Liver (tissue), 9 donors: ENCODE measurements around the gene PRPF19. TPM values are rescaled to one million over a fixed set of nuclear protein-coding genes. Genes with fewer than 3 reads are reported as not detected.

Experiments used
- DNase-seq: peaks from one replicate; pipeline ENCODE4 v3.0.0-alpha.2; 2017; ENCODE audit warnings: low spot score
- H3K27ac ChIP-seq, 2 donors: one replicate each; pipeline ENCODE4 v1.7.0; 2013; ENCODE audit warnings: inconsistent platforms in 2 of 2, low read length in 2 of 2, control low read depth in 1 of 2, low read depth in 1 of 2, mild to moderate bottlenecking in 1 of 2
- H3K27me3 ChIP-seq, 4 donors: one replicate each; pipeline versions ENCODE4 v1.6.1 to v1.7.0; 2013; ENCODE audit warnings: low read length in 3 of 4, inconsistent platforms in 1 of 4, mild to moderate bottlenecking in 1 of 4, moderate library complexity in 1 of 4; ENCODE audit not compliant: control insufficient read depth in 4 of 4, insufficient read depth in 4 of 4
- H3K36me3 ChIP-seq, 4 donors: one replicate each; pipeline versions ENCODE4 v1.6.1 to v1.7.0; 2013; ENCODE audit warnings: low read length in 3 of 4, mild to moderate bottlenecking in 3 of 4, low read depth in 1 of 4, moderate library complexity in 1 of 4; ENCODE audit not compliant: control insufficient read depth in 4 of 4, insufficient read depth in 3 of 4
- H3K4me1 ChIP-seq, 4 donors: one replicate each; pipeline versions ENCODE4 v1.6.1 to v1.7.0; 2013; ENCODE audit warnings: low read length in 3 of 4, mild to moderate bottlenecking in 3 of 4, moderate library complexity in 1 of 4; ENCODE audit not compliant: control insufficient read depth in 4 of 4, insufficient read depth in 4 of 4
- H3K4me3 ChIP-seq, 3 donors: one replicate each; pipeline versions ENCODE4 v1.6.1 to v1.7.0; 2013; ENCODE audit warnings: low read length in 3 of 3, control low read depth in 1 of 3, low read depth in 1 of 3, mild to moderate bottlenecking in 1 of 3
- H3K9ac ChIP-seq, 2 donors: one replicate each; pipeline ENCODE4 v1.7.0; 2013; ENCODE audit warnings: low read length in 2 of 2, mild to moderate bottlenecking in 2 of 2, moderate library complexity in 2 of 2, control low read depth in 1 of 2, low read depth in 1 of 2
- H3K9me3 ChIP-seq, 4 donors: one replicate each; pipeline versions ENCODE4 v1.6.1 to v1.7.0; 2013; ENCODE audit warnings: low read length in 3 of 4; ENCODE audit not compliant: control insufficient read depth in 4 of 4
- EGR1 ChIP-seq, 2 donors: IDR thresholded peaks; 2 replicates each; pipeline ENCODE4 v1.6.1; 2016 to 2018; ENCODE audit warnings: antibody characterized with exemption in 2 of 2, low read depth in 2 of 2
- FOXA1 ChIP-seq: IDR thresholded peaks from 2 replicates; pipeline ENCODE4 v1.6.1; 2016; ENCODE audit warnings: antibody characterized with exemption
- FOXA2 ChIP-seq: IDR thresholded peaks from 2 replicates; pipeline ENCODE4 v1.6.1; 2016; ENCODE audit warnings: antibody characterized with exemption
- GABPA ChIP-seq, 2 donors: IDR thresholded peaks in 1 of 2; conservative IDR thresholded peaks in 1 of 2; 2 replicates each; pipeline ENCODE4 v1.6.1; 2016; ENCODE audit warnings: antibody characterized with exemption in 2 of 2, mild to moderate bottlenecking in 1 of 2, moderate library complexity in 1 of 2
- HNF4G ChIP-seq: IDR thresholded peaks from 2 replicates; pipeline ENCODE4 v1.6.1; 2016; ENCODE audit warnings: antibody characterized with exemption
- MAX ChIP-seq: IDR thresholded peaks from 2 replicates; pipeline ENCODE4 v1.6.1; 2016; ENCODE audit warnings: antibody characterized with exemption
- RAD21 ChIP-seq, 2 donors: IDR thresholded peaks; 2 replicates each; pipeline ENCODE4 v1.6.1; 2016; ENCODE audit warnings: antibody characterized with exemption in 2 of 2, mild to moderate bottlenecking in 2 of 2
- REST ChIP-seq: IDR thresholded peaks from 2 replicates; pipeline ENCODE4 v1.6.1; 2016; ENCODE audit warnings: antibody characterized with exemption, mild to moderate bottlenecking
- RXRA ChIP-seq, 2 donors: IDR thresholded peaks; 2 replicates each; pipeline ENCODE4 v1.6.1; 2017 to 2018; ENCODE audit warnings: antibody characterized with exemption in 2 of 2, mild to moderate bottlenecking in 1 of 2
- YY1 ChIP-seq: IDR thresholded peaks from 2 replicates; pipeline ENCODE4 v1.6.1; 2016; ENCODE audit warnings: antibody characterized with exemption, mild to moderate bottlenecking
- WGBS: extraction: QIAGEN DNeasy Blood & Tissue Kit; methylation state at CpG from one replicate; pipeline ENCODE4 v1.1.7; 2013; 5-methylcytosine and 5-hydroxymethylcytosine counted together
- polyA plus RNA-seq, 2 donors: library from polyadenylated mRNA; stranded (reverse) in 1 of 2; unstranded in 1 of 2; fragments of 200-250 nt in 1 of 2; fragments of >200 nt in 1 of 2; fragmentation: Nextera tagmentation in 1 of 2; extraction: Ambion mirVana in 1 of 2; gene quantifications; one replicate each; pipeline versions ENCODE4 v1.2.1 to v1.2.3, GENCODE V29; 2013 to 2015
- total RNA-seq, 2 donors: library from RNA; depleted of rRNA; stranded (reverse); fragments of >200 nt; gene quantifications; one replicate each; pipeline ENCODE4 v1.2.3, GENCODE V29; 2014
- TF ChIP-seq, protein P1 (sequence below): IDR thresholded peaks from 2 replicates; pipeline ENCODE4 v1.6.1; 2016; ENCODE audit warnings: antibody characterized with exemption
- TF ChIP-seq, protein P2 (sequence below): IDR thresholded peaks from 2 replicates; pipeline ENCODE4 v1.6.1; 2016; ENCODE audit warnings: antibody characterized with exemption
- donor health status: healthy.
- donor health status: healthy.
- donor health status: healthy.
- donor health status: healthy.
- donor health status: healthy.

The PRPF19 gene
- total and polyA plus RNA-seq, 4 donors: 25.4 to 57.1 (median 40.4) TPM

GRCh38 chr11:60870733-60871377 lies 35.5 kb downstream of the PRPF19 start:
- no peak overlapping the region for H3K9ac ChIP-seq
- no peak overlapping the region for H3K4me3 ChIP-seq
- no peak for DNase-seq
- no peaks in the 10 kb centered on the region for H3K27me3 ChIP-seq
- no peak for TF ChIP-seq YY1
- TF ChIP-seq RXRA (IDR thresholded peaks at IDR 0.05): no peak
- TF ChIP-seq GABPA (IDR thresholded peaks at IDR 0.05 in 1 of 2, conservative IDR thresholded peaks at IDR 0.05 in 1 of 2): no peak
- TF ChIP-seq RAD21 (IDR thresholded peaks at IDR 0.05): no peak
- TF ChIP-seq, protein P1, sequence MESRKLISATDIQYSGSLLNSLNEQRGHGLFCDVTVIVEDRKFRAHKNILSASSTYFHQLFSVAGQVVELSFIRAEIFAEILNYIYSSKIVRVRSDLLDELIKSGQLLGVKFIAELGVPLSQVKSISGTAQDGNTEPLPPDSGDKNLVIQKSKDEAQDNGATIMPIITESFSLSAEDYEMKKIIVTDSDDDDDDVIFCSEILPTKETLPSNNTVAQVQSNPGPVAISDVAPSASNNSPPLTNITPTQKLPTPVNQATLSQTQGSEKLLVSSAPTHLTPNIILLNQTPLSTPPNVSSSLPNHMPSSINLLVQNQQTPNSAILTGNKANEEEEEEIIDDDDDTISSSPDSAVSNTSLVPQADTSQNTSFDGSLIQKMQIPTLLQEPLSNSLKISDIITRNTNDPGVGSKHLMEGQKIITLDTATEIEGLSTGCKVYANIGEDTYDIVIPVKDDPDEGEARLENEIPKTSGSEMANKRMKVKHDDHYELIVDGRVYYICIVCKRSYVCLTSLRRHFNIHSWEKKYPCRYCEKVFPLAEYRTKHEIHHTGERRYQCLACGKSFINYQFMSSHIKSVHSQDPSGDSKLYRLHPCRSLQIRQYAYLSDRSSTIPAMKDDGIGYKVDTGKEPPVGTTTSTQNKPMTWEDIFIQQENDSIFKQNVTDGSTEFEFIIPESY: no peak
- TF ChIP-seq MAX: no peak
- TF ChIP-seq REST: no peak
- TF ChIP-seq, protein P2, sequence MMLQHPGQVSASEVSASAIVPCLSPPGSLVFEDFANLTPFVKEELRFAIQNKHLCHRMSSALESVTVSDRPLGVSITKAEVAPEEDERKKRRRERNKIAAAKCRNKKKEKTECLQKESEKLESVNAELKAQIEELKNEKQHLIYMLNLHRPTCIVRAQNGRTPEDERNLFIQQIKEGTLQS: no peak
- TF ChIP-seq EGR1 (IDR thresholded peaks at IDR 0.05; ENCODE audit: low read depth in 2 of 2): no peak
- no peak for TF ChIP-seq FOXA2
- no peaks in the 10 kb centered on the region for H3K9me3 ChIP-seq
- no peak overlapping the region for H3K27ac ChIP-seq
- H3K36me3 ChIP-seq: no peaks in the 10 kb centered on the region
- peaks cover 0 to 8% (median 4%) of the 10 kb centered on the region in 4 donors for H3K4me1 ChIP-seq
- WGBS: 90% methylated on average over 13 of the region's 13 CpGs

GRCh38 chr11:60870276-60870675 lies 36.1 kb downstream of the PRPF19 start:
- no peaks in the 10 kb centered on the region for H3K36me3 ChIP-seq
- H3K9me3 ChIP-seq: no peaks in the 10 kb centered on the region
- H3K27me3 ChIP-seq: no peaks in the 10 kb centered on the region
- no peak overlapping the region for H3K4me3 ChIP-seq
- peaks cover 0 to 8% (median 4%) of the 10 kb centered on the region in 4 donors for H3K4me1 ChIP-seq
- H3K27ac ChIP-seq: no peak overlapping the region
- 76% methylated on average over 3 of the region's 3 CpGs for WGBS
- no peak overlapping the region for H3K9ac ChIP-seq
- no peak for TF ChIP-seq FOXA1
- TF ChIP-seq RXRA (IDR thresholded peaks at IDR 0.05): no peak
- TF ChIP-seq HNF4G: no peak
- TF ChIP-seq RAD21 (IDR thresholded peaks at IDR 0.05): no peak
- no peak for DNase-seq
